ENCODE measurements around the gene DUSP6. TPM values are rescaled to one million over a fixed set of nuclear protein-coding genes. Genes with fewer than 3 reads are reported as not detected.

DUSP6 gene
- total and polyA plus RNA-seq, 9 of the 15 experiments (the other 6 are each of a cell fraction or from before 2014, with no cell fraction given), result 0.04 to 0.60 (median 0.08) TPM; not detected in 2

DNA sequence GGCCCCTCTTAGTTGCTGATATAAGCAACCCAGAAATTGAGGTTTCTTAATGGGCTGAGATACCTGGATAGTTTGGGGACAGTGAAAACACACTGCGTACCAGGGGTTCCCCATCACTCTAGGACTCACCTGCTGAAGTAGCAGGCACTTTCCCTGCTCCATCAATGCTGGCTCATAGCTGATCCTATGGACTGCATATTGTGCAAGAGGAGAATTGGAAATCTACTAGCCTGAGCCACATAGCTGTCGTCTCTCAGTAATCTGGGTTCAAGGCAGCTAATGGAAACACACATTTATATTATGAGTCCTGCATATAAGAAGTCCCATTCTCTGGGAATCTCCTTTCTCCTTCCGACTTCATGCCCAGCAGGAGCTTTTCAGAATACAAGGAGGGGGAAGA lies 7.3 kb upstream of the DUSP6 start:
- Histone ChIP-seq H3K27ac (ENCODE audit: extremely low read depth, low read depth, low read length) (no peak overlapping the region), H3K4me3 (no peak overlapping the region), H3K9me1 (ENCODE audit: control insufficient read depth, insufficient read depth, low read length) (no peaks in the 10 kb centered on the region), H3K9ac (ENCODE audit: insufficient read depth in 1 of 2, low read depth in 2 of 2, low read length in 2 of 2) (no peak overlapping the region), H3K9me3 (replicated peaks; ENCODE audit: control insufficient read depth, insufficient read depth, low read depth, low read length) (no peaks in the 10 kb centered on the region), H3K79me2 (ENCODE audit: control insufficient read depth, insufficient read depth, low read length) (no peaks in the 10 kb centered on the region), H4K20me1 (replicated peaks; ENCODE audit: control insufficient read depth, insufficient read depth, low read length) (no peaks in the 10 kb centered on the region), H3K4me1 (replicated peaks in 1 of 2; ENCODE audit: control insufficient read depth in 2 of 2, insufficient read depth in 2 of 2, low read length in 2 of 2) (no peaks in the 10 kb centered on the region), H3K4me2 (ENCODE audit: insufficient read depth, low read length) (no peak overlapping the region), H3K27me3 (ENCODE audit: control insufficient read depth in 2 of 2, insufficient read depth in 2 of 2, low read length in 2 of 2) (peaks cover 4 to 8% of the 10 kb centered on the region in 2 experiments; a peak in 3 of 5 replicates), H2AFZ (ENCODE audit: low read depth, low read length) (no peak overlapping the region), H3K36me3 (ENCODE audit: control insufficient read depth, insufficient read depth, low read length) (no peaks in the 10 kb centered on the region)
- POLR2A ChIA-PET, result no interaction called here
- CTCF ChIA-PET (ENCODE audit: low intra/inter-chr PET ratio), result no interaction called here
- no peak for DNase-seq (ENCODE audit: extremely low read depth in 1 of 4, low spot score in 3 of 4)
- 0 out of 2 replicates have a peak, but pooled peaks have one; percentile 33 for TF ChIP-seq CEBPB (tag; IDR thresholded peaks at IDR 0.05)
- TF ChIP-seq PHF8 (IDR thresholded peaks at IDR 0.05; ENCODE audit: borderline replicate concordance, low read length), result no peak
- no peak for TF ChIP-seq MTA2 (IDR thresholded peaks at IDR 0.05; ENCODE audit: low read depth)
- in situ Hi-C loops (cut with MboI) (no loop called here), intact Hi-C loops (cut with micrococcal nuclease) (no loop called here)
- ATAC-seq, result no peak
- no peak for FAIRE-seq
- BruUV-seq (replicated peaks), result no TSS peak
- WGBS (ENCODE audit: insufficient coverage, low coverage, missing lambda C conversion rate), result 3% methylated on average over 3 of the region's 3 CpGs

DNA sequence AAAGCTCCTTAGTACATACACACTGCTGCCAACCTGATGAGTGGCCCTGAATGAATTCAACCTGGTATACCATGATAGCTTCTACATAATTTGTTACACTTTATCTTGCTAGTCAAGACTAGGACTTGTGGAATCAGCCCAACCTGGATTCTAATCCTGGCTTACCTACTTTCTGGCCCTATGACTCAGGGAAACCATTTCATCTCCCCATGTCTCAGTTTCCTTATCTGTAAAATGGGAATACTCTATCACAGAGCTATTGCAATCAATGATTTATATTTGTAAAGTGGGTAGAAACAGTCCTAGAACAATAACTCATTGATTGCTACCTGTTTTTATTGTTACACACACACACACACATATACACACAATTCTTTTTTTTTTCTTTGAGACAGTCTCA lies 6.5 kb upstream of the DUSP6 start:
- no peak overlapping the region for H3K27ac ChIP-seq (ENCODE audit: extremely low read depth, low read depth, low read length)
- FAIRE-seq (no peak), DNase-seq (ENCODE audit: extremely low read depth in 1 of 4, low spot score in 3 of 4) (no peak), ATAC-seq (no peak)
- H3K4me1 ChIP-seq (replicated peaks in 1 of 2; ENCODE audit: control insufficient read depth in 2 of 2, insufficient read depth in 2 of 2, low read length in 2 of 2), result no peaks in the 10 kb centered on the region
- H3K9ac ChIP-seq (ENCODE audit: insufficient read depth in 1 of 2, low read depth in 2 of 2, low read length in 2 of 2), result no peak overlapping the region
- ChIA-PET CTCF (ENCODE audit: low intra/inter-chr PET ratio) (no interaction called here), POLR2A (no interaction called here)
- intact Hi-C loops (cut with micrococcal nuclease) (no loop called here), in situ Hi-C loops (cut with MboI) (no loop called here)
- TF ChIP-seq RBM25 (IDR thresholded peaks at IDR 0.05; ENCODE audit: low read depth, low read length, severe bottlenecking), result peak; percentile 76
- TF ChIP-seq JUND (IDR thresholded peaks at IDR 0.05; ENCODE audit: borderline replicate concordance, low read depth, low read length), result no peak
- TF ChIP-seq JUND (tag; IDR thresholded peaks at IDR 0.05; ENCODE audit: borderline replicate concordance, low read depth, low read length), result no peak
- TF ChIP-seq, protein P1, sequence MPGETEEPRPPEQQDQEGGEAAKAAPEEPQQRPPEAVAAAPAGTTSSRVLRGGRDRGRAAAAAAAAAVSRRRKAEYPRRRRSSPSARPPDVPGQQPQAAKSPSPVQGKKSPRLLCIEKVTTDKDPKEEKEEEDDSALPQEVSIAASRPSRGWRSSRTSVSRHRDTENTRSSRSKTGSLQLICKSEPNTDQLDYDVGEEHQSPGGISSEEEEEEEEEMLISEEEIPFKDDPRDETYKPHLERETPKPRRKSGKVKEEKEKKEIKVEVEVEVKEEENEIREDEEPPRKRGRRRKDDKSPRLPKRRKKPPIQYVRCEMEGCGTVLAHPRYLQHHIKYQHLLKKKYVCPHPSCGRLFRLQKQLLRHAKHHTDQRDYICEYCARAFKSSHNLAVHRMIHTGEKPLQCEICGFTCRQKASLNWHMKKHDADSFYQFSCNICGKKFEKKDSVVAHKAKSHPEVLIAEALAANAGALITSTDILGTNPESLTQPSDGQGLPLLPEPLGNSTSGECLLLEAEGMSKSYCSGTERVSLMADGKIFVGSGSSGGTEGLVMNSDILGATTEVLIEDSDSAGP (CRISPR knock-in tag; IDR thresholded peaks at IDR 0.05), result no peak
- 0 out of 2 replicates have a peak, but pooled peaks have one; percentile 14 for TF ChIP-seq BCOR (IDR thresholded peaks at IDR 0.05)
- no peaks in the 10 kb centered on the region for H3K9me1 ChIP-seq (ENCODE audit: control insufficient read depth, insufficient read depth, low read length)
- H3K9me3 ChIP-seq (replicated peaks; ENCODE audit: control insufficient read depth, insufficient read depth, low read depth, low read length), result no peaks in the 10 kb centered on the region
- no peaks in the 10 kb centered on the region for H3K79me2 ChIP-seq (ENCODE audit: control insufficient read depth, insufficient read depth, low read length)
- no peak overlapping the region for H2AFZ ChIP-seq (ENCODE audit: low read depth, low read length)
- no peaks in the 10 kb centered on the region for H4K20me1 ChIP-seq (replicated peaks; ENCODE audit: control insufficient read depth, insufficient read depth, low read length)
- H3K4me2 ChIP-seq (ENCODE audit: insufficient read depth, low read length), result no peak overlapping the region
- H3K4me3 ChIP-seq, result no peak overlapping the region
- peaks cover 4 to 8% of the 10 kb centered on the region in 2 experiments; a peak in 3 of 5 replicates for H3K27me3 ChIP-seq (ENCODE audit: control insufficient read depth in 2 of 2, insufficient read depth in 2 of 2, low read length in 2 of 2)
- no peaks in the 10 kb centered on the region for H3K36me3 ChIP-seq (ENCODE audit: control insufficient read depth, insufficient read depth, low read length)
- BruUV-seq (replicated peaks), result no TSS peak

Measured in K562 (cell line).